DMS153 (cell line): ENCODE results near the gene NT5DC4.

Experiments
- DNase-seq: peaks from one replicate; lab custom pipeline; 2025; lab: John Stamatoyannopoulos, UW

Gene NT5DC4

GRCh38 chr2:112754564-112754963 lies 33.7 kb downstream of the NT5DC4 start:
- no peak for DNase-seq

- no peak for DNase-seq
Measured at GRCh38 chr2:112755444-112755843, 34.6 kb downstream of the NT5DC4 start.

GRCh38 chr2:112756207-112756606 lies 35.4 kb downstream of the NT5DC4 start:
- no peak for DNase-seq

GRCh38 chr2:112757265-112757664 lies 36.4 kb downstream of the NT5DC4 start:
- DNase-seq, result no peak

- no peak for DNase-seq
Measured at GRCh38 chr2:112758711-112759110, 37.9 kb downstream of the NT5DC4 start.

GRCh38 chr2:112760149-112760548 lies 39.3 kb downstream of the NT5DC4 start:
- no peak for DNase-seq

- no peak for DNase-seq
Measured at GRCh38 chr2:112762276-112762675, 41.5 kb downstream of the NT5DC4 start.

GRCh38 chr2:112764071-112765044 lies 43.5 kb downstream of the NT5DC4 start, which contains the start of gene CKAP2L:
Gene CKAP2L (minus strand): TSS chr2:112764609. CDS start chr2:112764598, 11 bp downstream.
- DNase-seq, result peak; percentile 94

GRCh38 chr2:112765251-112765650 lies 44.4 kb downstream of the NT5DC4 start:
- DNase-seq, result no peak

- no peak for DNase-seq
Measured at GRCh38 chr2:112767693-112768330, 47.0 kb downstream of the NT5DC4 start.

- DNase-seq, result no peak
Measured at GRCh38 chr2:112768432-112768831, 47.6 kb downstream of the NT5DC4 start.

GRCh38 chr2:112772322-112772721 lies 51.5 kb downstream of the NT5DC4 start:
- DNase-seq, result no peak

- no peak for DNase-seq
Measured at GRCh38 chr2:112772911-112773475, 52.2 kb downstream of the NT5DC4 start.

GRCh38 chr2:112773556-112773955 lies 52.7 kb downstream of the NT5DC4 start:
- DNase-seq, result no peak

GRCh38 chr2:112774536-112775285 lies 53.9 kb downstream of the NT5DC4 start:
- DNase-seq, result no peak

GRCh38 chr2:112776113-112776512 lies 55.3 kb downstream of the NT5DC4 start:
- DNase-seq, result no peak

GRCh38 chr2:112777036-112777435 lies 56.2 kb downstream of the NT5DC4 start:
- no peak for DNase-seq

- DNase-seq, result no peak
Measured at GRCh38 chr2:112779598-112779997, 58.8 kb downstream of the NT5DC4 start.

- DNase-seq, result no peak
Measured at GRCh38 chr2:112782234-112782799, 61.5 kb downstream of the NT5DC4 start.

- DNase-seq, result no peak
Measured at GRCh38 chr2:112783187-112783714, 62.4 kb downstream of the NT5DC4 start.
